Ovary (tissue), 3 donors: ENCODE data around the gene TENM4.

Experiments
- CTCF ChIP-seq, 3 donors: fragments of 450-650 bp in 2 of 3; fragments of 200-600 bp in 1 of 3; IDR thresholded peaks; one replicate each; pipeline versions ENCODE4 v1.5.1 to v1.8.0; 2016 to 2022; ENCODE audit warnings: antibody characterized with exemption in 3 of 3, mild to moderate bottlenecking in 1 of 3
- EP300 ChIP-seq: sonication (generic); formaldehyde crosslinking; IDR thresholded peaks from one replicate; pipeline ENCODE4 v1.6.1; 2017; ENCODE audit warnings: antibody characterized with exemption
- POLR2A ChIP-seq: fragments of 450-650 bp; IDR thresholded peaks from one replicate; pipeline ENCODE4 v1.6.1; 2017; ENCODE audit warnings: antibody characterized with exemption, mild to moderate bottlenecking, moderate library complexity
- donor health status: DM: no; HTN: no; CAD: no.

DNA sequence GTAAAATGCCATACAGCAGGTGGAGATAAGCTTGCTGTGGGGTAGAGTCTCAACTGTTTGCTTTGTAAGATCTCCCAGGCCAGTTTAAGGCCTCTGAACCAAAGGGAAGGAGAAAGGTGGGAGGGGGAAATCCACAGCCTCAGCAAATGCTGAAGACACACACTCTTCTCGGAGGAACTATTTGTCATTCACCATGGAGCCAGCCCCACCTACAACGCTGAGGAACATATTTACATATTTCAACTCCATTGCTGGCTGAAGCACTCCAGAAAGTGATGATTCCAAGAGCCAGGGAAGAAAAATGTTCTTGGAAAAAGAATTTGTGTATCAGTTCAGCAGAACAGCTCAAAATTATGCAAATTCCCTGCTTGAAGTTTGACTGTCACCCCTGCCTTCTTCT lies 6.5 kb downstream of the TENM4 start:
- TF ChIP-seq EP300 (no peak), CTCF (IDR thresholded peaks at IDR 0.05) (no peak), POLR2A (no peak)
